ENCODE results near the gene HS1BP3. TPM values are rescaled to one million over a fixed set of nuclear protein-coding genes. Genes with fewer than 3 reads are reported as not detected.

The HS1BP3 gene
- total RNA-seq, 1 donor from 2014 or later, result 14.4 TPM

DNA sequence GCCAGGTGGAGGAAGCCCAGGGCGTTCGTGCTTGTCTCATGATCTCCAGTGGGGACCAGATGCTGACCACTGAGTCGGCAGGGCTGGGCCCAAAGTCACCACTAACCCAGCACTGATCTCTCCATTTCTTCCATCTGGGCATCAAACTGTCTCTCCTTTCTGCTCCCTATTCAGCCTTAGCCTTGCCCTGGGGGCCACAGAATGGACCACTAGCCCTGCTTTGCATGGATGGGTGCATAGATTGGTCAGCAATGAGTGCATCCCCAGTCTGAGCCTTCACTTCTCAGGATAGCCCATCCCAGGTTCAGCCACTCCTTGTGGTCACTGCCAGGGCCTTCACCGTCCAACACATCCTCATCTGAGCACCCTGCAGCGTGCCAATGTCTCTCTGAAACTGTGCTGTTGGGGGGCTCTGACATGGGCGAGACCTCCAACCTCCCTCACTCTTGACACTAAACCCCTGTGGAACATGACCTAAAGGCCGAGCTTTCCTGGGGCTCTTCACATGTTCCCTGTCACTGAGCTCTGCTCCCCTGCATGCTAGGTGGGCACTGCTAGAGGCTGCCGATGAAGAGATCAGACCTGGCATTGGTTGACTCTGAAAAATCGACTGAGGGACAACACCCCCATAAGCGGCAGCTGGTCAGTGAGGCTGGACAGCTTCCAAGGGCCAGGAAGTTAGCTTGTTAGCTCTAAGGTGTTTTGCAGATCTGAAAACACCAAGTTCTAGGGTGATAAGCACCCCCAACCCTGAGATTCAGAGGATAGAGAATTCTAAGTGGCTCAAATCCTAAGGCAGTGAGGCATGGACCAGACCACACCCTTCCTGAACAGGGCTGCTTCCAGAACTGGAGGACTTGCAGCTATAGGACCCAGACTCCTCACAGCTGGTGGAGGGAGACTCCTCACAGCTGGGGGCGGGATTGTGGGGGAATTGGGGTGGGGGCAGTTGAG lies 61.7 kb downstream of the HS1BP3 start:
- no peak for DNase-seq (ENCODE audit: low read depth)
- TF ChIP-seq, protein P1, sequence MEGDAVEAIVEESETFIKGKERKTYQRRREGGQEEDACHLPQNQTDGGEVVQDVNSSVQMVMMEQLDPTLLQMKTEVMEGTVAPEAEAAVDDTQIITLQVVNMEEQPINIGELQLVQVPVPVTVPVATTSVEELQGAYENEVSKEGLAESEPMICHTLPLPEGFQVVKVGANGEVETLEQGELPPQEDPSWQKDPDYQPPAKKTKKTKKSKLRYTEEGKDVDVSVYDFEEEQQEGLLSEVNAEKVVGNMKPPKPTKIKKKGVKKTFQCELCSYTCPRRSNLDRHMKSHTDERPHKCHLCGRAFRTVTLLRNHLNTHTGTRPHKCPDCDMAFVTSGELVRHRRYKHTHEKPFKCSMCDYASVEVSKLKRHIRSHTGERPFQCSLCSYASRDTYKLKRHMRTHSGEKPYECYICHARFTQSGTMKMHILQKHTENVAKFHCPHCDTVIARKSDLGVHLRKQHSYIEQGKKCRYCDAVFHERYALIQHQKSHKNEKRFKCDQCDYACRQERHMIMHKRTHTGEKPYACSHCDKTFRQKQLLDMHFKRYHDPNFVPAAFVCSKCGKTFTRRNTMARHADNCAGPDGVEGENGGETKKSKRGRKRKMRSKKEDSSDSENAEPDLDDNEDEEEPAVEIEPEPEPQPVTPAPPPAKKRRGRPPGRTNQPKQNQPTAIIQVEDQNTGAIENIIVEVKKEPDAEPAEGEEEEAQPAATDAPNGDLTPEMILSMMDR (conservative IDR thresholded peaks at IDR 0.05; ENCODE audit: low read depth, low read length), result no peak
- H3K4me3 ChIP-seq (ENCODE audit: low read depth, low read length), result no peak overlapping the region

DNA sequence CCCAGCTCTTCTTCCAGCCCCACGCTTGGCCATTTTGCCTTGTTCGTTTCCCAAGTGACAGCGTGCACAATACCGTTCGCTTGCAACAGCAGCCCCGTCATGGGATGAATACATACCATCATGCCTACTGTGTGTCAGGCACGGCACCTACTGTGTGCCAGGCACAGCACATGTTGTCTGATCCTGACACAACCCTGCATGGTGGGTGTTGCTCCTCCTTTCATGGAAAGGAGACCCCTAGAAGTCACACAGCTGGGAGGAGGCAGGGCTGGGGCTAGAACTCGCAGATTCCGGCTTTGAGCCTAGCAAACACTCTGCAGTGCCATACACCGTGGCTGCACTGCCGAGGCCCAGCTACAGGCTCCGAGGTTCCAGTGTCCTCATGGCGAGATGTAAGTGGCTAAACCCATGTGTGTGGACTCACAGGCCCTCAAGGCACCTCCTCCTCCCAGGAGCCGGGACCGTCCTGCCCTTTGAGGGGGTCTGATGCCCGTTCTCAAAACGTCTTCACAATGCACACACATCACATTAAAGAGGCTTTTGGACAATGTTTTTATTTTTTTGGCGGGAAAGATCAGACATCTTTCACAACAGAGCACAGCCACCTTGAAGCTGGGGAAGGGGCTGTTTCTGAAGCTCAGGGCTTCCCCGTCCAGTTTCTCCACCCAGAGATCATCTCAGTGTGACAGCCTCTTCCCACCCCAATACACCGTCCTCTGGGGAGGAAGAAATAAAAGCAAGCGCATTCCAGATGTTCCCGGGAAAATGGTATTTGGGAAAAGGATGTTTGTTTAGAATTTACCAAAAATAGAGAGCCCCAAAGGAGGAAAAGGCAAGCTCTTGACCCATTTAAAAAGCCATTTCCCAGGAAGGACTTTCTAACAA lies 64.9 kb downstream of the HS1BP3 start:
- no peak for DNase-seq (ENCODE audit: low read depth)
- H3K4me3 ChIP-seq (ENCODE audit: low read depth, low read length), result no peak overlapping the region
- TF ChIP-seq, protein P1 (conservative IDR thresholded peaks at IDR 0.05; ENCODE audit: low read depth, low read length), result no peak

DNA sequence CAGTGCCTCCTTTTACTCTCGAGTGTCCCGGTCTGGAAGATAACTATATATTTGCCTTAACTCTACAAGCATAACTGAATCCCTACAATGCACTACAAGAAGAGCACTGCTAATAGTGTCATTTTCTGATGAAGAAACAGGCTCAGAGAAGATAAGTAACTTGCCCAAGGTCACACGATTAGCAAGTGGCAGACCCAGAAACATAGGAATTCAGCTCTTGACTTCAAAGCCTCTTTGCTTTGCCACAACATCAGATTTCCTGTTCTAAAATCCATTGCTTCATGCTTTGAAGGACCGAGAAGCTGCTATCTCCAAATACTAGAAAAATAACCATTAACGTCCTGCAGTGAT lies 65.6 kb downstream of the HS1BP3 start:
- TF ChIP-seq, protein P1 (conservative IDR thresholded peaks at IDR 0.05; ENCODE audit: low read depth, low read length), result no peak
- no peak overlapping the region for H3K4me3 ChIP-seq (ENCODE audit: low read depth, low read length)
- DNase-seq (ENCODE audit: low read depth), result no peak

DNA sequence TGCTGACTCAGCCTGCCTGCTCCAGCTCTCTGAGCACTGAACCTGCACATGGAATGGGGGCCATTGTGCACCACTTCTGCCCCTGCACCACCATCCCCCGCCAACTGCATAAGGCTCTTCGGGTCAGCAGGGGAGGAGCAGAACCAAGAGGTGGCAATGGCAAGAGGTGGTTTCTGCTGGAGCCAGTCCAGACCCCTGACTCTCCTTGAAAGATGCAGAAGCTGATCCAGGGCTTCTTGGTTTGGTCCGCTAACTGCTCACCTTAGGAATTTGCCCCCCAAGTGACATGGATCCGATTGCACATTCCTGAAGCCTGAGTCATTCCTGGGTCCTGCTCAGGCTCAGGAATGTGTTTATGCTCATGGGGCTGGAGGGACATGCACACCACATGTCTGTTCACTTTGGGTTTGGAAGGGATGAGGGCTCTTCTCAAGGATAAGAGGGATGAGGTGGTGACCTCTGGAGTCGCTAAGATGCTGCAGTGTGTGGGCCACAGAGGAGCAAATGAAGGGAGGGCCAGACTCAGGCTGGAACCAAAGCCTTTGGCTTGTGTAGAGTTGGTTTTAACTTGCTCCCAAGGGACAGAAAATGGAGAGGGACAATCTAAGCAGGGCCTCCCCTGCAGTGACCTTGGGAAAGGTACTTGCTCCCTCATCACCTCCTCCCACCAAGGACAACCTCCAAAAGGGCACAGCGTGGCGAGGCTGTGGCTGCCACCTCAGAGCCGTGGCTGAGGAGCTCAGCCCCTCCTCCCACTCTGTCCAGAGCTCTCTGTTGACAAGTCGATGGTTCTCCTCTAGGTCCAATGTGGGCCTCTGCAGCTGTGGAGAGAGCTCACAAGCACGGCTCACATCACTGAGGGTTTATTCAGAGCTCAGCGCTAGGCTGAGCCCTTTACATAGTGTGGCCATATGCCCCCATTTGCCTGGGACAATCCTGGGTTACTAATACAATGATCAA lies 66.2 kb downstream of the HS1BP3 start:
- DNase-seq (ENCODE audit: low read depth), result peak; percentile 98
- TF ChIP-seq, protein P1 (conservative IDR thresholded peaks at IDR 0.05; ENCODE audit: low read depth, low read length), result no peak
- no peak overlapping the region for H3K4me3 ChIP-seq (ENCODE audit: low read depth, low read length)

DNA sequence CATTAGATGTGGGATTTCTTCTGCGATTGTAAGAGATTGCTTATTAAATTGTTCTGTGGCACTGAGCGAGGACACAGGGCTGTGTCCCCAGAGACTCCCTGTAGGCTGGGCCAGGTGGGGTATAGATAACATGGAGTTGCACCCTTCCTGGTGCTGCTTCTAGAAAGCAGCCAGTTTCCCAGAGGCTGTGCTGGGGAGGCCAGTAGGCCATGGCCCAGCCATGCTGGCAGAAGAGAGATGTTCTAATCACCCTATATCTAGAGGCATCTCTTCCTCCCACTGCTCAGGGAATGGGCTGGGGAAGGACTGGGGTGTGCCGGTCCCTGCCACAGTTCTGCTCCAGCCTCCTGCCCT lies 66.9 kb downstream of the HS1BP3 start:
- no peak for DNase-seq (ENCODE audit: low read depth)

More for the DNA sequence above, 66.9 kb downstream of the HS1BP3 start:
- TF ChIP-seq, protein P1 (conservative IDR thresholded peaks at IDR 0.05; ENCODE audit: low read depth, low read length), result no peak
- H3K4me3 ChIP-seq (ENCODE audit: low read depth, low read length), result no peak overlapping the region
